Cardiac fibroblast (primary cell): Measurements from ENCODE around the gene DHX58.

ENCODE experiments used
- DNase-seq, 2 donors: peaks; one replicate each; pipeline versions ENCODE4 v3.0.0 to v3.0.0-alpha.2; 2010; ENCODE audit warnings: low read depth in 2 of 2
- H3K4me3 ChIP-seq, 2 donors: replicated peaks in 1 of 2; 1 replicate in 1 of 2; 2 replicates in 1 of 2; pipeline ENCODE4 v1.5.1; 2011; ENCODE audit warnings: low read depth in 2 of 2, low read length in 2 of 2, mild to moderate bottlenecking in 2 of 2, moderate library complexity in 1 of 2
- CTCF ChIP-seq: IDR thresholded peaks from one replicate; pipeline ENCODE4 v1.5.1; 2011; ENCODE audit warnings: low read depth, mild to moderate bottlenecking, low read length, inconsistent platforms

The DHX58 gene

GRCh38 chr17:42068979-42069378 is 43.5 kb downstream of the DHX58 start:
- no peak overlapping the region for H3K4me3 ChIP-seq
- DNase-seq: no peak
- TF ChIP-seq CTCF: no peak

- peak; percentile 95 for TF ChIP-seq CTCF
- peak; percentile 46 to 56 for DNase-seq
- no peak overlapping the region for H3K4me3 ChIP-seq
Measured at GRCh38 chr17:42067371-42068091, 45.0 kb downstream of the DHX58 start.

DNA sequence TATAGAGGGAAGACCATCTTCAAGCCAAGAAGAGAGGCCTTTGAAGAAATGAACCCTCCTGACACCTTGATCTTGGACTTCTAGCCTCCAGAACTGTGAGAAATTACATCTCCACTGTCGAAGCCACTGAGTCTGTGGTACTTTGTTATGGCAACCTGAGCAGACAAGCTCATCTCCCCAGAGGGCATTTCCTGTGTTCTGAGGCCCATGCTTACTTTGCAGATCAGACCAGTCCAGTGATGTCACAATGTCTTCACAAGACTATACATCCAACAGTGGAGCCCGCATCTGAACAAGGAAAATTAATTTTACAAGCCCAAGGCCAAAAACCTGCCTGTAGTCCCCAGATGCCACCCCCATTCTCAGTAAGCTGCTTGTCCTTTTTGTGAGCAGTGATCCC is 47.3 kb downstream of the DHX58 start:
- no peak for DNase-seq
- TF ChIP-seq CTCF: no peak
- H3K4me3 ChIP-seq: no peak overlapping the region

GRCh38 chr17:42062681-42063080 is 49.8 kb downstream of the DHX58 start:
- TF ChIP-seq CTCF: no peak
- no peak overlapping the region for H3K4me3 ChIP-seq
- DNase-seq: no peak

- DNase-seq: no peak
- H3K4me3 ChIP-seq: no peak overlapping the region
- TF ChIP-seq CTCF: no peak
Measured at GRCh38 chr17:42061646-42062487, 50.6 kb downstream of the DHX58 start.

DNA sequence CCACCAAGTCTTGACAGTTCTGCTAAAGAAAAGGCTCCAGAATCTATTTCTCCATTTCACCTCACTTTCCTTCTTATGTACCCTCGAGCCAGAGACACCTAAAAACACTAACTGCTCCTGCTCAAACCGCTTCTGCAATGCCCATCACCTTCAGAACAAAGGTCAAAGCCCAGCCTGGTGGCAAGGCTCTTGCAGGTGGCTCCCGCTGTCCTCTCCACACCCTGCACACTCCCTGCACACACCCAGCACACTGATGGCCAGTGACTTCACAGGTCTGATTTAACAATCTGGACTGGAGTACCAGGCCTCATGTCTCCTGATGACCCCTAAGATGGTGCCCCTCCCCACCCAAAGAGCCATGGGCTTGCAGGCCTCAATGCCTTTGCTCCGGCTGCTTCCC is 52.3 kb downstream of the DHX58 start:
- DNase-seq: no peak
- H3K4me3 ChIP-seq: no peak overlapping the region
- no peak for TF ChIP-seq CTCF
